B cell (primary cell): ENCODE results near the gene MAMLD1.

Experiments used
- EZH2 ChIP-seq: IDR thresholded peaks from 2 replicates; pipeline ENCODE4 v1.6.1; 2012; ENCODE audit warnings: borderline replicate concordance, low read depth, mild to moderate bottlenecking, moderate library complexity, low read length; ENCODE audit not compliant: insufficient read depth, poor library complexity, severe bottlenecking
- TF ChIP-seq, protein P1 (sequence below): fragments of 200-600 bp; IDR thresholded peaks from one replicate; pipeline ENCODE4 v1.8.0; 2022; ENCODE audit warnings: antibody characterized with exemption, mild to moderate bottlenecking

DNA sequence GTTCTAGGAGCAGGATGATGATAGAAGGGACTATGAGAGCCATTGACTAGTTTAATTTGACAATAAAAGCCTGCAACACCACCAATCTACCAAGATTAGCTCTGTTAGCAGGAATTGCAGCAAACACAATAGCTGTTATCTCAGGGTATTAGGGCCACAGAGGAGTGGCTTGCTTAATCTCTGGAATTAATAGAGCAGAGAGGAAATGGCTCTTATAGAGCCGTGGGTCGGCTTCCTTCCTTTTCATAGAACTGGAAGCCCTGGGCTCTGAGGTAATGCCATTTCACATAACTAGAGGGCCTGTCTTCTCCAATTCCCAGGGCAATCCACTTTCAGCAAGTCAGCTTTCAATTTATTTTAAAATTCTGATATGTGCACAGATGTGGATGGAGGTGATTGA, 83.0 kb downstream of the MAMLD1 start:
- TF ChIP-seq, protein P1, sequence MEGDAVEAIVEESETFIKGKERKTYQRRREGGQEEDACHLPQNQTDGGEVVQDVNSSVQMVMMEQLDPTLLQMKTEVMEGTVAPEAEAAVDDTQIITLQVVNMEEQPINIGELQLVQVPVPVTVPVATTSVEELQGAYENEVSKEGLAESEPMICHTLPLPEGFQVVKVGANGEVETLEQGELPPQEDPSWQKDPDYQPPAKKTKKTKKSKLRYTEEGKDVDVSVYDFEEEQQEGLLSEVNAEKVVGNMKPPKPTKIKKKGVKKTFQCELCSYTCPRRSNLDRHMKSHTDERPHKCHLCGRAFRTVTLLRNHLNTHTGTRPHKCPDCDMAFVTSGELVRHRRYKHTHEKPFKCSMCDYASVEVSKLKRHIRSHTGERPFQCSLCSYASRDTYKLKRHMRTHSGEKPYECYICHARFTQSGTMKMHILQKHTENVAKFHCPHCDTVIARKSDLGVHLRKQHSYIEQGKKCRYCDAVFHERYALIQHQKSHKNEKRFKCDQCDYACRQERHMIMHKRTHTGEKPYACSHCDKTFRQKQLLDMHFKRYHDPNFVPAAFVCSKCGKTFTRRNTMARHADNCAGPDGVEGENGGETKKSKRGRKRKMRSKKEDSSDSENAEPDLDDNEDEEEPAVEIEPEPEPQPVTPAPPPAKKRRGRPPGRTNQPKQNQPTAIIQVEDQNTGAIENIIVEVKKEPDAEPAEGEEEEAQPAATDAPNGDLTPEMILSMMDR = no peak
- no peak for TF ChIP-seq EZH2
